Middle frontal gyrus (tissue), 1 donor: ENCODE data around the gene GABPA.

Experiments
- DNase-seq: peaks from one replicate; pipeline ENCODE4 v3.0.0-alpha.2; 2015; ENCODE audit warnings: low spot score; ENCODE audit errors: extremely low spot score

GABPA gene

GRCh38 chr21:25807191-25807590 is 72.4 kb downstream of the GABPA start:
- no peak for DNase-seq

DNA sequence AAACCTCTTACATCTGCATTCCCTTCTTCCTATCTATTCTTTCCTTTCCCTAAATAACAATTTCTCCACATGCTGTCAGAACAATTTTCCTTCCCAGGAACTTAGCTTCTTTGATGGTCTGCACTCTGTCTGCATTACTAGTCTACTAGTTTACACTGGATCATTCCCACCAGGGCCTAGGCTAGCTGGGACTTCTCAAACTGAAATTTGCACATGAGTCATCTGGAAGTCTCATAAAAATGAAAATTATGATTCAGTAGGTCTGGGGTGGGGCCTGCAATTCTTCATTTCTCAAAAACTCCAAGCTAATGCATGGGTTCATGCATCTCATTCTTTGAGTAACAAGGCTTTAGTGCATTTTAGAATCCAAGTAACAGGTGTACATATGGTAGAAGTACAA is 74.2 kb downstream of the GABPA start:
- DNase-seq = no peak

DNA sequence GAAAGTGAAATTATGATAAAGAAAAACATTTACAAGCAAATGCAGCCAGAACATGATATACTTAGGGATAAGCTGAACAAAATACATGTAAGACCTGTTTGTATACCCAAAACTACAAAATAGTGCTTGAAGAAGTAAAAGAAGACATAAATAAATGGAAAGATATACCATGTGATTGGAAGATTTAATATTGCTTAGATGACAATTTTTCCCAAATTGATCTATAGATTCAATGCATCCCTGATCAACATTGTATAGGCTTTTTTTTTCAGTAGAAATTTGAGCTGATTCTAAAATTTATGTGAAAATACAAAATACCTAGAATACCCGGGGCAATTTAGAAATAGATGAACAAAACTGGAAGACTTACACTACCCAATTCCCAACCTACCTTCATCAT is 76.4 kb downstream of the GABPA start:
- no peak for DNase-seq

GRCh38 chr21:25813917-25814316 is 79.1 kb downstream of the GABPA start:
- DNase-seq = no peak

GRCh38 chr21:25818121-25818520 is 83.3 kb downstream of the GABPA start:
- DNase-seq = no peak

GRCh38 chr21:25818551-25818950 is 83.8 kb downstream of the GABPA start:
- DNase-seq = no peak
